Activated naive CD4-positive, alpha-beta T cell treated with anti-CD3 and anti-CD28 coated beads for 36 hours (primary cell): ENCODE data around the gene MYH2. TPM values are rescaled to one million over a fixed set of nuclear protein-coding genes. Genes with fewer than 3 reads are reported as not detected.

ENCODE experiments used
- CTCF ChIA-PET: fragments of 350-600 bp; sonication (Branson Sonifier 250); formaldehyde crosslinking; loops from one replicate; lab custom pipeline; 2021; ENCODE audit warnings: antibody characterized with exemption; lab: Charles Lee
- DNase-seq: peaks from one replicate; pipeline ENCODE4 v3.0.0-alpha.2; 2020
- H3K27ac Mint-ChIP-seq: one replicate; pipeline ENCODE4 v1.8.0; 2021; ENCODE audit warnings: mild to moderate bottlenecking, mixed read lengths
- H3K27me3 Mint-ChIP-seq: one replicate; pipeline ENCODE4 v1.8.0; 2021; ENCODE audit warnings: low read depth, mixed read lengths
- H3K36me3 Mint-ChIP-seq: one replicate; pipeline ENCODE4 v1.8.0; 2021; ENCODE audit warnings: low read depth, mixed read lengths
- H3K4me1 Mint-ChIP-seq: one replicate; pipeline ENCODE4 v1.8.0; 2021; ENCODE audit warnings: low read depth, mixed read lengths
- H3K4me3 Mint-ChIP-seq: one replicate; pipeline ENCODE4 v1.8.0; 2021; ENCODE audit warnings: mild to moderate bottlenecking, moderate library complexity, mixed read lengths
- H3K9me3 Mint-ChIP-seq: one replicate; pipeline ENCODE4 v1.8.0; 2021; ENCODE audit warnings: mixed read lengths
- intact Hi-C: fragments of 100-400 bp; cut with micrococcal nuclease; formaldehyde crosslinking; loops from one replicate; pipeline ENCODE4 v1.15.1; 2023
- total RNA-seq, 2 experiments: library from RNA; stranded (reverse); gene quantifications; one replicate each; pipeline ENCODE4 v1.2.3, GENCODE V29; 2021

MYH2 gene
- not detected for total RNA-seq

GRCh38 chr17:10549096-10549842 lies at the start of gene MYH2:
MYH2 (minus strand) TSS chr17:10549658; CDS start chr17:10547920, 1,738 bp downstream.
- no peaks in the 10 kb centered on the region for H3K36me3 Mint-ChIP-seq
- CTCF ChIA-PET, result no interaction called here
- no peak for DNase-seq
- intact Hi-C loops, result no loop called here
- no peak within 1 kb of the TSS for H3K4me3 Mint-ChIP-seq
- H3K4me1 Mint-ChIP-seq, result no peaks in the 10 kb centered on the region
- H3K27ac Mint-ChIP-seq, result no peak within 1 kb of the TSS
- peaks cover 14% of the 10 kb centered on the region for H3K27me3 Mint-ChIP-seq
- no peaks in the 10 kb centered on the region for H3K9me3 Mint-ChIP-seq

- no peak for DNase-seq
- Mint-ChIP-seq H3K9me3 (no peaks in the 10 kb centered on the region), H3K36me3 (no peaks in the 10 kb centered on the region), H3K4me1 (no peaks in the 10 kb centered on the region), H3K27ac (no peak overlapping the region), H3K4me3 (no peak overlapping the region), H3K27me3 (peaks cover 13% of the 10 kb centered on the region)
- CTCF ChIA-PET, result interaction anchor here (5.7 kb wide), 1 partner anchor 18 kb away, joined by 37 read pairs; no protein-coding TSS in a partner anchor
- intact Hi-C loops, result no loop called here
Observed at GRCh38 chr17:10598621-10599020, 49.2 kb upstream of the MYH2 start.

GRCh38 chr17:10589553-10590145 lies 40.2 kb upstream of the MYH2 start:
- Mint-ChIP-seq H3K4me3 (no peak overlapping the region), H3K27me3 (peaks cover 17% of the 10 kb centered on the region), H3K9me3 (no peaks in the 10 kb centered on the region), H3K4me1 (no peaks in the 10 kb centered on the region), H3K36me3 (no peaks in the 10 kb centered on the region), H3K27ac (no peak overlapping the region)
- intact Hi-C loops, result no loop called here
- CTCF ChIA-PET, result no interaction called here
- no peak for DNase-seq

- DNase-seq, result no peak
- H3K9me3 Mint-ChIP-seq, result no peaks in the 10 kb centered on the region
- H3K36me3 Mint-ChIP-seq, result no peaks in the 10 kb centered on the region
- no peak overlapping the region for H3K27ac Mint-ChIP-seq
- peaks cover 18% of the 10 kb centered on the region for H3K27me3 Mint-ChIP-seq
- no peaks in the 10 kb centered on the region for H3K4me1 Mint-ChIP-seq
- intact Hi-C loops, result no loop called here
- no peak overlapping the region for H3K4me3 Mint-ChIP-seq
- CTCF ChIA-PET, result interaction anchor here (0.6 kb wide), 1 partner anchor 147 kb away, joined by 6 read pairs; no protein-coding TSS in a partner anchor
Observed at GRCh38 chr17:10585529-10585928, 36.1 kb upstream of the MYH2 start.

GRCh38 chr17:10583834-10584233 lies 34.4 kb upstream of the MYH2 start:
- no peaks in the 10 kb centered on the region for H3K4me1 Mint-ChIP-seq
- H3K4me3 Mint-ChIP-seq, result no peak overlapping the region
- H3K36me3 Mint-ChIP-seq, result no peaks in the 10 kb centered on the region
- no peak overlapping the region for H3K27ac Mint-ChIP-seq
- H3K9me3 Mint-ChIP-seq, result no peaks in the 10 kb centered on the region
- CTCF ChIA-PET, result interaction anchor here (0.6 to 1.6 kb wide), 2 partner anchors 12 to 282 kb away, joined by 3 read pairs; no protein-coding TSS in a partner anchor
- H3K27me3 Mint-ChIP-seq, result peaks cover 13% of the 10 kb centered on the region
- no peak for DNase-seq
- intact Hi-C loops, result no loop called here

- CTCF ChIA-PET, result interaction anchor here (1.9 kb wide), 1 partner anchor 38 kb away, joined by 6 read pairs; no protein-coding TSS in a partner anchor
- no peak for DNase-seq
- peaks cover 7% of the 10 kb centered on the region for H3K27me3 Mint-ChIP-seq
Observed at GRCh38 chr17:10579270-10579669, 29.8 kb upstream of the MYH2 start.

GRCh38 chr17:10574324-10574723 lies 24.9 kb upstream of the MYH2 start:
- intact Hi-C loops, result no loop called here
- Mint-ChIP-seq H3K27ac (no peak overlapping the region), H3K36me3 (no peaks in the 10 kb centered on the region), H3K9me3 (no peaks in the 10 kb centered on the region), H3K4me3 (no peak overlapping the region), H3K4me1 (no peaks in the 10 kb centered on the region), H3K27me3 (peaks cover 2% of the 10 kb centered on the region)
- DNase-seq, result no peak
- CTCF ChIA-PET, result no interaction called here

More at GRCh38 chr17:10579270-10579669, 29.8 kb upstream of the MYH2 start:
- Mint-ChIP-seq H3K27ac (no peak overlapping the region), H3K36me3 (no peaks in the 10 kb centered on the region), H3K4me3 (no peak overlapping the region), H3K9me3 (no peaks in the 10 kb centered on the region), H3K4me1 (no peaks in the 10 kb centered on the region)
- intact Hi-C loops, result no loop called here

- Mint-ChIP-seq H3K27me3 (peaks cover 6% of the 10 kb centered on the region), H3K27ac (no peak overlapping the region), H3K9me3 (no peaks in the 10 kb centered on the region), H3K4me3 (no peak overlapping the region), H3K36me3 (no peaks in the 10 kb centered on the region), H3K4me1 (no peaks in the 10 kb centered on the region)
- CTCF ChIA-PET, result no interaction called here
- no peak for DNase-seq
- intact Hi-C loops, result no loop called here
Observed at GRCh38 chr17:10563991-10564660, 14.7 kb upstream of the MYH2 start.

- Mint-ChIP-seq H3K27me3 (peaks cover 3% of the 10 kb centered on the region), H3K4me1 (no peaks in the 10 kb centered on the region), H3K27ac (no peak overlapping the region), H3K36me3 (no peaks in the 10 kb centered on the region), H3K9me3 (no peaks in the 10 kb centered on the region), H3K4me3 (no peak overlapping the region)
- DNase-seq, result no peak
- CTCF ChIA-PET, result interaction anchor here (0.6 kb wide), 1 partner anchor 1726 kb away, joined by 4 read pairs; no protein-coding TSS in a partner anchor
- intact Hi-C loops, result no loop called here
Observed at GRCh38 chr17:10558049-10558448, 8.6 kb upstream of the MYH2 start.

- Mint-ChIP-seq H3K27me3 (peaks cover 3% of the 10 kb centered on the region), H3K4me1 (no peaks in the 10 kb centered on the region), H3K27ac (no peak overlapping the region), H3K36me3 (no peaks in the 10 kb centered on the region), H3K4me3 (no peak overlapping the region), H3K9me3 (no peaks in the 10 kb centered on the region)
- CTCF ChIA-PET, result no interaction called here
- DNase-seq, result no peak
- intact Hi-C loops, result no loop called here
Observed at GRCh38 chr17:10557422-10557821, 8.0 kb upstream of the MYH2 start.

- CTCF ChIA-PET, result no interaction called here
- no peaks in the 10 kb centered on the region for H3K9me3 Mint-ChIP-seq
Observed at GRCh38 chr17:10556301-10557005, 7.0 kb upstream of the MYH2 start.

GRCh38 chr17:10550014-10550413 lies 556 bp upstream of the MYH2 start:
- intact Hi-C loops, result no loop called here
- H3K9me3 Mint-ChIP-seq, result no peaks in the 10 kb centered on the region
- no peaks in the 10 kb centered on the region for H3K4me1 Mint-ChIP-seq
- DNase-seq, result no peak
- H3K36me3 Mint-ChIP-seq, result no peaks in the 10 kb centered on the region
- peaks cover 14% of the 10 kb centered on the region for H3K27me3 Mint-ChIP-seq
- CTCF ChIA-PET, result no interaction called here
- no peak overlapping the region for H3K4me3 Mint-ChIP-seq
- no peak overlapping the region for H3K27ac Mint-ChIP-seq

More at GRCh38 chr17:10556301-10557005, 7.0 kb upstream of the MYH2 start:
- peaks cover 3% of the 10 kb centered on the region for H3K27me3 Mint-ChIP-seq
- H3K36me3 Mint-ChIP-seq, result no peaks in the 10 kb centered on the region
- H3K4me1 Mint-ChIP-seq, result no peaks in the 10 kb centered on the region
- H3K27ac Mint-ChIP-seq, result no peak overlapping the region
- intact Hi-C loops, result no loop called here
- DNase-seq, result no peak
- no peak overlapping the region for H3K4me3 Mint-ChIP-seq
